Thyroid gland (tissue), 4 donors: ENCODE measurements around the gene XPC.

Experiments
- CTCF ChIP-seq, 6 experiments: fragments of 200-600 bp in 3 of 6; fragments of 450-650 bp in 3 of 6; sonication (generic) in 3 of 6; IDR thresholded peaks; one replicate each; pipeline ENCODE4 v1.5.1; 2016 to 2019; ENCODE audit warnings: antibody characterized with exemption in 6 of 6, mild to moderate bottlenecking in 2 of 6, inconsistent platforms in 1 of 6, moderate library complexity in 1 of 6
- POLR2A ChIP-seq, 2 donors: fragments of 450-650 bp; IDR thresholded peaks; one replicate each; pipeline ENCODE4 v1.6.1; 2017; ENCODE audit warnings: antibody characterized with exemption in 2 of 2, mild to moderate bottlenecking in 2 of 2, moderate library complexity in 1 of 2

DNA sequence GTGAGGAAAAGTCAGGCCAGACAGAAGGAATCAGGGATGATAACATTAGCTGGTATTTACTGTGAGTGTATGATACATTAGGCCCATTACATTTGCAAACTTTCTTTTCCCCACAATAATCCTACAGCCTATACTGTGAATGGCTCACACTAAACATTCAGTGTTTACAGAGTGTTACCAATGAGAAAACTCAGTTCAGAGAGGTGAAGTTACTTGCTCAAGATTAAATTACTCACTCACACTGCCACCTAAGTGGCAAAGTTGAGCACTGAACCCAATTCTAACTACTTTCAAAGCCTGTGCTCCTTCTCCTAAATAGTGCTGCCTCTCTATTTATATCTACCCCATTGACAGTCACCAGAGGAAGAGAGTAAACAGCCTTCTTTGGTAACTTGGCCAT is 8.5 kb downstream of the XPC start:
- TF ChIP-seq CTCF (IDR thresholded peaks at IDR 0.05) (no peak), POLR2A (IDR thresholded peaks at IDR 0.05) (no peak)
